Smooth muscle cell of the brain vasculature (primary cell): ENCODE data around the gene IGFLR1.
A peak's percentile ranks its signal among the peaks of the same experiment; 100 is the strongest.
"Not testable (repeated sequence)": the region's sequence is repeated elsewhere in the genome, so short reads cannot be mapped to it uniquely, and the experiment has no call there.

ENCODE experiments used
- DNase-seq: peaks from one replicate; pipeline ENCODE4 v3.0.0-alpha.2; 2012; ENCODE audit warnings: low read depth, low spot score

The IGFLR1 gene

DNA sequence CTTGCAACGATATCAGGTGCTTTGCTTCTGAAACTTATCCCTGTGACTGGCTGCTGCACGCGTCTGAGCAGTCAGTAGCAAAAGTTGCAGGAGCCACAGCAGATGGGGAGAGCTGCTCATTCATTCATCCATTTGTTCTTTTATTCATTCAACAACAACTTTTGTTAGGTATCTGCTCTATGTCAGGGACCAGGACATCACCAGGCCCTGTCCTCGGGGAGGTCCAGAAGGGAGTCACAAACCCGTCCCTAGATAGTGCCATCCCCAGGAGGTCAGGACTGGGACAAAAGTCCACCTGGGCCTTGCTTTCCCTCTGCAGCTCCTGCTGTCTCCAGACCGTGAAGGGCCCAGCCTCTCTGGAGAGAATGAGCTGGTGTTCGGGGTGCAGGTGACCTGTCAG is 35.7 kb upstream of the IGFLR1 start:
- no peak for DNase-seq

- no peak for DNase-seq
Observed at GRCh38 chr19:35777086-35777841, 35.0 kb upstream of the IGFLR1 start.

DNA sequence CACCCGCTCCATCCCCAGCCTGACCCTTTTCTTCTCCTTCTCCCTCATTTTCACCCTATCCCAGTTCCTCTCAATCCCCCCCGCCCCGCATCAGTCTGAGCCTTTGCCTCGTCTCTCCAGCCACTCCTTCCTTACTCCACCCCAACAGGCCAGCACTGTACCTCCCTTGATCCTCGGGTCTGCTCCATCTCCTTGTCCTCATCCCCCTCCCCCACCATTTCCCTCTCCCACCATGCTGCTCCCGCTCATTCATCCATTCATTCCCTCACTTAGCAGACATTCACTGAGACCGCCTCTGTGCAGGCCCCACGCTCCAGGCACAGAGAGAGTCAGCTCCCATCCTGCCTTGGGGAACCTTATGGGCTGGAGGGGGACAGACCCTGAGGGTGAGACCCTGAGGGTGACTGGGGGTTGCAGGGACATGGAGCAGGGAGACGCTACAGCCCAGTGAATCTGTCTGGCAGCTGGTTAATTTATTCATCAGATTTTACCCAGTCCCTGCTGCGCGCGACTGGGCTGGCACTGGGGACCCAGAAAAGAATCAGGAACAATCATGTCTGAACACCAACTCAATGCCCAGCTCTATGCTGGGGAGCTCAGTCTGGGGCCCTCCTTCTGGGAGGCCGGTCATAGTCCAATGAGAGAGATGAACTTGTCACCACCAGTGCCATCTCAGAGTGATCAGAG is 34.0 kb upstream of the IGFLR1 start:
- no peak for DNase-seq

DNA sequence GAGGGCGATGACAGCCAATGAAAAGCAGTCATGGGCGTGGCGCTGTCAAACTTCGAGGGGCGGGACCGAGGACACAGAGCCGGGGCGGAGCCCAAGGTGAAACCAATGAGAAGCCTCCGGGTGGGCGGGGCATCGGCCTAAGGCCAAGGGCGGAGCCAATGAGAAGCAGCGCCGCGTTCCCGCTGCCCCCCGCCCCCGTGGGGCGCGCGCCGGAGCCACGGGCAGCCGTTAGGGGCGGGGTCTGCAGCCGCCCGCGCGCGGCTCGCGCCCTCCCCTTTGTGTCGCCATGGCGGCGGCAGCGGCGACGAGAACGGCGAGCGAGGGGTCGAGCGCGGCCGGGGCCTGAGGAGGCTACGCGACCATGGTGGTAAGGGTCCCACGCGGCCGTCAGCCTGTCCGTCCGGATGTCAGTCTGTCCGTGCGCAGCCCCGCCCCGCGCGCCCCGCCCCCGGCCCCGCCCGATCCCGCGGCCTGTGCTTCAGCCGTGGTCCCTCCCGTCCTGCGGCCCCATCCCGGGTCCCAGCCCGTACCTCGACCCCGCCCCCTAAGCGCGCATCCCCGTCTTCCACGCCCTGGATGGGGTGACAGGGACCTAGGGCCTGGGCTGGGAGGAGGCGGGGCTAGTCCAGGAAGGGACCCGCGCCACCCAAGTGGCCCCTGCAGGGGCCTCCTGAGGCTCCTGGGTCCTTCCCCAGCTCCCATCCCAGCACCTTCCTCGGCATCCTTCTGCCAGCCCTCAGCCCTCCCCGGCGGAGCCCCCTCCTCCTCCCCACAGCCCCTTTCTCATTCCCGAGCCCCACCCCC is 33.2 kb upstream of the IGFLR1 start, which contains the start of gene ARHGAP33:
ARHGAP33 (plus strand) TSS at position 267 of the 804 bp plus-strand sequence; CDS start at position 362, 95 bp downstream.
- DNase-seq, result peak; percentile 94

DNA sequence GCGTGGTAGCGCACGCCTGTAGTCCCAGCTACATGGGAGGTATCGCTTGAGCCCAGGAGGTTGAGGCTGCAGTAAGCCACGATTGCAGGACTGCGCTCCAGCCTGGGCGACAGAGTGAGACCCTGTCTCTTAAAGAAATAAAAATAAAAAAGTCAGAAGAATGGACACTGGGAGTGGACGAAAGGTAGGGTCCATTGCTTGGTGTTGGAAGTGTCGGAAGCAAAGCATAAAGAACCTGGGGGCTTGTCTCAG is 32.7 kb upstream of the IGFLR1 start:
- no peak for DNase-seq

- no peak for DNase-seq
Observed at GRCh38 chr19:35774274-35775045, 32.2 kb upstream of the IGFLR1 start.

DNA sequence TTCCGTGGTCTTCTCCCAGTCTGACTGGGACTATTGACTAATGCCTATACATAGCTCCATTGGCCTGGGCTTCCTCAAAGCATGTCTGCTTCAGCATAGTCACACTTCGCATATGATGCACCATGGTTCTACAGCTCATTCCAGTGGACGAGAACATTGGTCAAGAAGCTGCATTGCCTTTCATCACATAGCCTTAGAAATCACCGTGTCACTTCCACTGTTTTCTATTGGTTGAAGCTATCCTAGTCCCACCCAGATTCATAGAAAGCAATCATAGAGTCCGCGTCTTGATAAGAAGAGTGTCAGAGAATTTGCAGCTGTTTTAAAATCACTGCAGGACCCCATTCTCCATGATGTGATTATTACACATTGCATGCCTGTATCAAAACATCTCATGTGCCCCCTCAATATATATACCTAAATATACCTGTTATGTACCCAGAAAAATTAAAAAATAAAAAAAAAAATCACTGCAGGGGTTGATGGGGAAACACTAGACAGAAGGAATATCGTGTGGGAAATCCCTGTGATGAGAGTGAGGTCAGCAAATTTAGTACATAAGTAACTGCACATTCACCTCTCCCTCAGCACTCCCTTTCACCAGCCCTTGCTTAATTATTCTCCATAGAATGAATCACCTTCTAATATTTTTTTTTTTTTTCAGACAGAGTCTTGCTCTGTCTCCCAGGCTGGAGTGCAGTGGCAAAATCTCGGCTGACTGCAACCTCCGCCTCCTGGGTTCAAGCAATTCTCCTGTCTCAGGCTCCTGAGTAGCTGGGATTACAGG is 31.0 kb upstream of the IGFLR1 start:
- DNase-seq, result no peak

DNA sequence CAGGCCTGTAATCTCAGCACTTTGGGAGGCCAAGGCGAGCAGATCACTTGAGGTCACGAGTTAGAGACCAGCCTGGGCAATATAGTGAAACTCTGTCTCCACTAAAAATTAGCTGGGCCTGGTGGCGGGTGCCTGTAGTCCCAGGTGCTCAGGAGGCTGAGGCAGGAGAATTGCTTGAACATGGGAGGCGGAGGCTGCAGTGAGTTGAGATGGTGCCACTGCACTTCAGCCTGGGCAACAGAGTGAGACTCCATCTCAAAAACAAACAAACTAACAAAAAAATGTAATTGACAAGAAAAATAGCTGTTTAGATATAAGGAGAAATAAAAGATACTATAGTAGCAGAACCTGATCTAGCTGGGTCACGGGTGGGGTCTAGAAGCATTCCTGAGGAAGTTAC is 30.1 kb upstream of the IGFLR1 start:
- not testable (repeated sequence) for DNase-seq

DNA sequence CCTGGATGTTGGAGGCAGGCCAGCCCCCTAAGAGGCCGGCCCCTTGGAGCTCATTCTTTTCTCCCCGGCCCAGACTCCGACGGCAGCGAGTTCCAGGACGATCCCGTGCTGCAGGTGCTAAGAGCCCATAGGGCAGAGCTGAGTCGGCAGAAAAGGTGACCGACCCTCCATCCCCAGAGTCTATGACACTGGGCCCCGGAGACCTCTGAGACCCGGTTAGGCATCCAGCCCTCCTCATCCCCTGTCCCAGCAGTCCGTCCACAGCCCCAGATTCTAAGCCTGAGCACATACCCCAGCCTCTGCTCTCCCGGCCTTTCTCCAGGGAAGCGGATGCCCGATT is 25.8 kb upstream of the IGFLR1 start:
- no peak for DNase-seq

GRCh38 chr19:35767288-35768081 is 25.2 kb upstream of the IGFLR1 start:
- no peak for DNase-seq

- DNase-seq, result no peak
Observed at GRCh38 chr19:35766571-35767104, 24.4 kb upstream of the IGFLR1 start.

GRCh38 chr19:35764432-35765315 is 22.4 kb upstream of the IGFLR1 start:
- DNase-seq, result no peak

- DNase-seq, result no peak
Observed at GRCh38 chr19:35760711-35761349, 18.6 kb upstream of the IGFLR1 start.

DNA sequence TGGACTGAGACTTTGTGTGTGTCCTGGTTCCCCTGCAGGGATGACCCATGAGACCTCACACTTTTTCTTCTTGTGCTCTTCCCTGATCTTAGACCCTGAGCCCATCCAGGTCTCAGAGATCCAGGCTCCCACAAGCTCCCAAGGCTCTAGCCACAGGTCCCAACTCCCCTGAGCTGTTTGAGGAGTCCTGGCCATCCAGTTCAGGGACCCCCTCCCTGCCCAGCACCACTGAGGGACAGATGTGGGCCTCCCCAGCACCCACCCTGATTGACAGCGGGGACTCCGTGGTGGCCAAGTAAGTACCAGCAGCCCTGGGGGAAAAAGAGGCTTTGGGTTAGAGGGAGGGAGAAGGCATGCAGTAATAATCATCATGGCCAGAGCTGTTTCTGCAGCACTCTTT is 17.4 kb upstream of the IGFLR1 start:
- DNase-seq, result no peak

GRCh38 chr19:35757749-35758608 is 15.7 kb upstream of the IGFLR1 start, which contains the start of gene PROSER3:
TSS of gene PROSER3 (plus strand) at chr19:35758176. CDS start at chr19:35758216, 40 bp downstream.
- peak; percentile 97 for DNase-seq

GRCh38 chr19:35757231-35757748 is 15.0 kb upstream of the IGFLR1 start:
- DNase-seq, result peak; percentile 89
